ENCODE data around the gene TTC17. TPM values are rescaled to one million over a fixed set of nuclear protein-coding genes. Genes with fewer than 3 reads are reported as not detected.

TTC17 gene
- total RNA-seq, 1 experiment from 2014 or later = 66.2 TPM

- peaks cover 4% of the 10 kb centered on the region; the same call in 1 of the 2 replicates for H3K9me3 ChIP-seq
- no peak for DNase-seq
- H3K36me3 ChIP-seq = no peaks in the 10 kb centered on the region
- H3K27me3 ChIP-seq = peaks cover 59% of the 10 kb centered on the region
- no peak overlapping the region for H3K4me3 ChIP-seq
Observed at GRCh38 chr11:43537833-43538615, 179.3 kb downstream of the TTC17 start.

- H3K4me3 ChIP-seq = no peak overlapping the region
- H3K27me3 ChIP-seq = peaks cover 30% of the 10 kb centered on the region
- peaks cover 4% of the 10 kb centered on the region; the same call in 1 of the 2 replicates for H3K9me3 ChIP-seq
- no peaks in the 10 kb centered on the region for H3K36me3 ChIP-seq
- DNase-seq = no peak
Observed at GRCh38 chr11:43541993-43542392, 183.3 kb downstream of the TTC17 start.

- Histone ChIP-seq H3K36me3 (no peaks in the 10 kb centered on the region), H3K9me3 (peaks cover 4% of the 10 kb centered on the region; the same call in 1 of the 2 replicates), H3K4me3 (no peak overlapping the region), H3K27me3 (peaks cover 24% of the 10 kb centered on the region)
- DNase-seq = no peak
Observed at GRCh38 chr11:43542750-43543712, 184.3 kb downstream of the TTC17 start.

Other genes with a start within 250 kb of the TTC17 start
- 19.6 and 22.2 TPM in 2 replicates for gene API5, start 46.9 kb upstream of the TTC17 start, total RNA-seq (2014; rRNA removed; shearing (Covaris generic); ENCODE audit: low replicate concordance)

All from MG63 (cell line).